ENCODE measurements around the gene KIF6.

- TF ChIP-seq CTCF (IDR thresholded peaks at IDR 0.05; ENCODE audit: low read length) = no peak
- TF ChIP-seq EZH2 (IDR thresholded peaks at IDR 0.05; ENCODE audit: borderline replicate concordance, low read length) = no peak
These were observed 172.2 kb downstream of the KIF6 start for GRCh38 chr6:39553029-39553428.

Data from OCI-LY1 (cell line).